HT1080 (cell line): ENCODE measurements around the gene EGFL8. TPM values are rescaled to one million over a fixed set of nuclear protein-coding genes. Genes with fewer than 3 reads are reported as not detected.
"Not testable (repeated sequence)": the region's sequence is repeated elsewhere in the genome, so short reads cannot be mapped to it uniquely, and the experiment has no call there.

Source experiments
- DNase-seq: peaks from one replicate; pipeline ENCODE4 v3.0.0-alpha.2; 2015; ENCODE audit warnings: low read depth
- polyA plus RNA-seq, 2 experiments: library from polyadenylated mRNA; depleted of rRNA; stranded (reverse); fragments of >200 nt; gene quantifications; 2 replicates each; pipeline ENCODE4 v1.2.3, GENCODE V29; 2015
- total RNA-seq: library from RNA; depleted of rRNA; stranded (reverse); fragments of >200 nt; shearing (Covaris generic); gene quantifications from 2 replicates; pipeline ENCODE4 v1.2.3, GENCODE V29; 2014; rRNA removed

The EGFL8 gene
- 1.4 and 2.2 TPM in 2 replicates for total RNA-seq
- 1.00 and 1.8 TPM in 2 replicates for polyA plus RNA-seq (2015; cell fraction: cytosol; rRNA removed)
- 28.8 and 31.5 TPM in 2 replicates for polyA plus RNA-seq (2015; cell fraction: nucleus; rRNA removed)

GRCh38 chr6:32164295-32164694 is at the start of gene EGFL8:
TSS of gene EGFL8 (plus strand) at chr6:32164595. CDS start at chr6:32166166, 1,571 bp downstream.
- DNase-seq = no peak

GRCh38 chr6:32114796-32115195 is 49.6 kb upstream of the EGFL8 start:
- DNase-seq = peak; percentile 80

GRCh38 chr6:32115623-32116022 is 48.8 kb upstream of the EGFL8 start:
- DNase-seq = no peak

- DNase-seq = no peak
Observed at GRCh38 chr6:32116674-32117073, 47.7 kb upstream of the EGFL8 start.

GRCh38 chr6:32117461-32117860 is 46.9 kb upstream of the EGFL8 start:
- no peak for DNase-seq

- peak; percentile 70 for DNase-seq
Observed at GRCh38 chr6:32118782-32119628, 45.4 kb upstream of the EGFL8 start.

- DNase-seq = no peak
Observed at GRCh38 chr6:32120573-32121059, 43.8 kb upstream of the EGFL8 start.

GRCh38 chr6:32123681-32124080 is 40.7 kb upstream of the EGFL8 start:
- no peak for DNase-seq

- DNase-seq = no peak
Observed at GRCh38 chr6:32126880-32127279, 37.5 kb upstream of the EGFL8 start.

- no peak for DNase-seq
Observed at GRCh38 chr6:32127409-32127716, 37.0 kb upstream of the EGFL8 start.

- DNase-seq = peak; percentile 98
Observed at GRCh38 chr6:32127717-32128592, 36.4 kb upstream of the EGFL8 start, which contains the start of gene ATF6B. TSS of gene ATF6B (minus strand) at chr6:32128246. CDS start at chr6:32128207, 39 bp downstream.

GRCh38 chr6:32128751-32129296 is 35.6 kb upstream of the EGFL8 start:
- DNase-seq = no peak

GRCh38 chr6:32129297-32130088 is 34.9 kb upstream of the EGFL8 start:
- no peak for DNase-seq

- no peak for DNase-seq
Observed at GRCh38 chr6:32131439-32131948, 32.9 kb upstream of the EGFL8 start.

- no peak for DNase-seq
Observed at GRCh38 chr6:32132110-32132509, 32.3 kb upstream of the EGFL8 start.

- peak; percentile 30 for DNase-seq
Observed at GRCh38 chr6:32133786-32134185, 30.6 kb upstream of the EGFL8 start.

- no peak for DNase-seq
Observed at GRCh38 chr6:32137454-32137853, 26.9 kb upstream of the EGFL8 start.

GRCh38 chr6:32139590-32139989 is 24.8 kb upstream of the EGFL8 start:
- DNase-seq = no peak

- DNase-seq = no peak
Observed at GRCh38 chr6:32140420-32141046, 23.9 kb upstream of the EGFL8 start.

- DNase-seq = not testable (repeated sequence)
Observed at GRCh38 chr6:32144238-32144637, 20.2 kb upstream of the EGFL8 start.
